Neuronal stem cell (in vitro differentiated cells): ENCODE measurements around the gene CETP.
"Not testable (repeated sequence)": the region's sequence is repeated elsewhere in the genome, so short reads cannot be mapped to it uniquely, and the experiment has no call there.

Experiments used
- DNase-seq: peaks from one replicate; pipeline ENCODE4 v3.0.0-alpha.2; 2013; ENCODE audit warnings: low spot score
- H2AFZ ChIP-seq: one replicate; pipeline ENCODE4 v1.6.1; 2013; ENCODE audit warnings: mild to moderate bottlenecking, low read length, inconsistent platforms
- H2AK5ac ChIP-seq: 2 replicates; pipeline ENCODE4 v1.6.1; 2013; ENCODE audit warnings: low read depth, mild to moderate bottlenecking, inconsistent platforms, low read length, moderate library complexity, mixed read lengths
- H2BK120ac ChIP-seq: 2 replicates; pipeline ENCODE4 v1.6.1; 2013; ENCODE audit warnings: low read depth, mild to moderate bottlenecking, inconsistent platforms, low read length, moderate library complexity, mixed read lengths
- H2BK12ac ChIP-seq: one replicate; pipeline ENCODE4 v1.6.1; 2013; ENCODE audit warnings: low read length, inconsistent platforms
- H2BK15ac ChIP-seq: 2 replicates; pipeline ENCODE4 v1.6.1; 2013; ENCODE audit warnings: mild to moderate bottlenecking, low read length, inconsistent platforms, mixed read lengths
- H2BK5ac ChIP-seq: one replicate; pipeline ENCODE4 v1.6.1; 2013; ENCODE audit warnings: inconsistent platforms, mild to moderate bottlenecking, low read length, moderate library complexity
- H3K14ac ChIP-seq: one replicate; pipeline ENCODE4 v1.6.1; 2013; ENCODE audit warnings: low read length, inconsistent platforms
- H3K18ac ChIP-seq: 2 replicates; pipeline ENCODE4 v1.6.1; 2013; ENCODE audit warnings: low read length, inconsistent platforms
- H3K23ac ChIP-seq: 2 replicates; pipeline ENCODE4 v1.6.1; 2013; ENCODE audit warnings: low read depth, mild to moderate bottlenecking, mixed read lengths, low read length, inconsistent platforms; ENCODE audit not compliant: poor library complexity
- H3K27ac ChIP-seq: replicated peaks from 3 replicates; pipeline ENCODE4 v1.5.1; 2013; ENCODE audit warnings: low read length, inconsistent platforms
- H3K27me3 ChIP-seq, 3 experiments: 2 replicates each; pipeline ENCODE4 v1.6.1; 2013; ENCODE audit warnings: low read length in 3 of 3, mild to moderate bottlenecking in 2 of 3, inconsistent platforms in 1 of 3, low read depth in 1 of 3, mixed read lengths in 1 of 3, moderate library complexity in 1 of 3; ENCODE audit not compliant: control insufficient read depth in 3 of 3, insufficient read depth in 3 of 3
- H3K36me3 ChIP-seq, 2 donors: replicated peaks in 1 of 2; 2 replicates each; pipeline ENCODE4 v1.6.1; 2013; ENCODE audit warnings: low read length in 2 of 2; ENCODE audit not compliant: control insufficient read depth in 2 of 2, insufficient read depth in 2 of 2
- H3K4ac ChIP-seq: 2 replicates; pipeline ENCODE4 v1.6.1; 2013; ENCODE audit warnings: inconsistent platforms, mild to moderate bottlenecking, low read length, moderate library complexity
- H3K4me1 ChIP-seq, 2 donors: 1 replicate in 1 of 2; 2 replicates in 1 of 2; pipeline ENCODE4 v1.6.1; 2013; ENCODE audit warnings: low read length in 2 of 2, low read depth in 1 of 2; ENCODE audit not compliant: control insufficient read depth in 2 of 2, insufficient read depth in 1 of 2
- H3K4me2 ChIP-seq: one replicate; pipeline ENCODE4 v1.6.1; 2013; ENCODE audit warnings: mild to moderate bottlenecking, low read length, inconsistent platforms; ENCODE audit not compliant: insufficient read depth, poor library complexity, severe bottlenecking
- H3K4me3 ChIP-seq, 2 donors: 2 replicates each; pipeline ENCODE4 v1.5.1; 2013; ENCODE audit warnings: low read length in 2 of 2, mild to moderate bottlenecking in 2 of 2, inconsistent platforms in 1 of 2, moderate library complexity in 1 of 2
- H3K79me1 ChIP-seq: one replicate; pipeline ENCODE4 v1.6.1; 2013; ENCODE audit warnings: low read depth, mild to moderate bottlenecking, inconsistent platforms, low read length, moderate library complexity
- H3K9ac ChIP-seq: one replicate; pipeline ENCODE4 v1.6.1; 2013; ENCODE audit warnings: mild to moderate bottlenecking, low read depth, low read length, inconsistent platforms; ENCODE audit not compliant: poor library complexity
- H3K9me3 ChIP-seq, 2 donors: replicated peaks in 1 of 2; 2 replicates each; pipeline versions ENCODE3 to v1.6.1; 2013; ENCODE audit warnings: low read length in 2 of 2, mild to moderate bottlenecking in 2 of 2, inconsistent platforms in 1 of 2, low read depth in 1 of 2, mixed read lengths in 1 of 2, moderate library complexity in 1 of 2; ENCODE audit not compliant: control insufficient read depth in 2 of 2, insufficient read depth in 1 of 2
- H4K8ac ChIP-seq: one replicate; pipeline ENCODE4 v1.6.1; 2013; ENCODE audit warnings: low read depth, mild to moderate bottlenecking, inconsistent platforms, low read length, moderate library complexity
- H4K91ac ChIP-seq: one replicate; pipeline ENCODE4 v1.6.1; 2013; ENCODE audit warnings: low read length, low read depth, mild to moderate bottlenecking, inconsistent platforms; ENCODE audit not compliant: poor library complexity
- WGBS, 2 donors: extraction: QIAGEN DNeasy Blood & Tissue Kit; methylation state at CpG; one replicate each; pipeline ENCODE4 v1.1.7; 2013; ENCODE audit warnings: missing lambda C conversion rate in 2 of 2, mixed read lengths in 1 of 2; ENCODE audit not compliant: insufficient read length in 2 of 2, insufficient replicate concordance in 1 of 2; ENCODE audit errors: extremely low coverage in 2 of 2; 5-methylcytosine and 5-hydroxymethylcytosine counted together

Gene CETP

GRCh38 chr16:56934599-56935145 is 27.1 kb upstream of the CETP start:
- DNase-seq, H3K4me2 ChIP-seq, H3K79me1 ChIP-seq, H2AK5ac ChIP-seq, H4K8ac ChIP-seq, H3K27me3 ChIP-seq, H3K9ac ChIP-seq, H2BK5ac ChIP-seq, H2BK15ac ChIP-seq, H3K27ac ChIP-seq, H3K18ac ChIP-seq, H3K4ac ChIP-seq, H2BK12ac ChIP-seq, H4K91ac ChIP-seq, H2AFZ ChIP-seq, H2BK120ac ChIP-seq, H3K9me3 ChIP-seq, H3K4me3 ChIP-seq, H3K14ac ChIP-seq, H3K23ac ChIP-seq: not testable (repeated sequence)
- Histone ChIP-seq H3K4me1 (peaks cover 15 to 16% of the 10 kb centered on the region in 2 donors), H3K36me3 (peaks cover 11 to 48% of the 10 kb centered on the region in 2 donors)
- WGBS, 2 donors = no CpG with 5 or more reads among the region's 8 CpGs

DNA sequence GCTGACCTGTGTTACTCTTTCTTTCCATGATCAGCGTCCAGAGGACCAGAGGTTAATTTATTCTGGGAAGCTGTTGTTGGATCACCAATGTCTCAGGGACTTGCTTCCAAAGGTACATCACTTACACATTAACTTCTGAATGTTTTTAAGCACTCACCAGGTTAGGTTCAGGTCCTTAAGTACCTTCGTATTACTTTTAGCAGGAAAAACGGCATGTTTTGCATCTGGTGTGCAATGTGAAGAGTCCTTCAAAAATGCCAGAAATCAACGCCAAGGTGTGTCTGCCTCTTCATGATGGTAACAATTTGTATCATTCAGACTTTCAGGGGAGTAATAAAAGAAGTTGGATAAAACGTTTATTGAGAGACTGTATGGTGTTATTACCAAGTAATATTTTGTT is 26.5 kb upstream of the CETP start:
- H3K27ac ChIP-seq = no peak overlapping the region
- H3K9me3 ChIP-seq = no peaks in the 10 kb centered on the region
- H4K91ac ChIP-seq = no peak overlapping the region
- H3K4me3 ChIP-seq = no peak overlapping the region
- H3K23ac ChIP-seq = no peak overlapping the region
- WGBS, 2 donors = no CpG with 5 or more reads among the region's 5 CpGs
- H3K79me1 ChIP-seq = peaks cover 8% of the 10 kb centered on the region
- peaks cover 15 to 16% of the 10 kb centered on the region in 2 donors for H3K4me1 ChIP-seq
- H2BK120ac ChIP-seq = no peak overlapping the region
- no peak overlapping the region for H3K14ac ChIP-seq
- no peak overlapping the region for H2BK5ac ChIP-seq
- H3K4me2 ChIP-seq = no peak overlapping the region
- no peak overlapping the region for H4K8ac ChIP-seq
- no peak overlapping the region for H2BK12ac ChIP-seq
- DNase-seq = no peak
- H2BK15ac ChIP-seq = no peak overlapping the region
- H3K9ac ChIP-seq = no peak overlapping the region
- no peak overlapping the region for H3K18ac ChIP-seq
- no peak overlapping the region for H3K4ac ChIP-seq
- peaks cover 15 to 53% of the 10 kb centered on the region in 2 donors for H3K36me3 ChIP-seq
- no peaks in the 10 kb centered on the region for H3K27me3 ChIP-seq
- no peak overlapping the region for H2AFZ ChIP-seq
- no peak overlapping the region for H2AK5ac ChIP-seq

- Histone ChIP-seq H3K9ac (no peak overlapping the region), H2AFZ (no peak overlapping the region), H3K4me3 (no peak overlapping the region), H3K4me2 (no peak overlapping the region), H3K27me3 (no peaks in the 10 kb centered on the region), H2BK12ac (no peak overlapping the region), H3K14ac (no peak overlapping the region), H3K9me3 (no peaks in the 10 kb centered on the region), H2BK120ac (no peak overlapping the region), H4K91ac (no peak overlapping the region), H3K4me1 (peaks cover 6 to 11% of the 10 kb centered on the region in 2 donors), H3K79me1 (peaks cover 8% of the 10 kb centered on the region), H2AK5ac (no peak overlapping the region), H3K18ac (no peak overlapping the region), H4K8ac (no peak overlapping the region), H3K36me3 (peaks cover 19 to 66% of the 10 kb centered on the region in 2 donors), H3K27ac (no peak overlapping the region), H3K23ac (no peak overlapping the region), H2BK15ac (no peak overlapping the region), H3K4ac (no peak overlapping the region), H2BK5ac (no peak overlapping the region)
- WGBS, 2 donors = no CpG with 5 or more reads among the region's 5 CpGs
- DNase-seq = no peak
Measured at GRCh38 chr16:56936491-56936890, 25.3 kb upstream of the CETP start.

DNA sequence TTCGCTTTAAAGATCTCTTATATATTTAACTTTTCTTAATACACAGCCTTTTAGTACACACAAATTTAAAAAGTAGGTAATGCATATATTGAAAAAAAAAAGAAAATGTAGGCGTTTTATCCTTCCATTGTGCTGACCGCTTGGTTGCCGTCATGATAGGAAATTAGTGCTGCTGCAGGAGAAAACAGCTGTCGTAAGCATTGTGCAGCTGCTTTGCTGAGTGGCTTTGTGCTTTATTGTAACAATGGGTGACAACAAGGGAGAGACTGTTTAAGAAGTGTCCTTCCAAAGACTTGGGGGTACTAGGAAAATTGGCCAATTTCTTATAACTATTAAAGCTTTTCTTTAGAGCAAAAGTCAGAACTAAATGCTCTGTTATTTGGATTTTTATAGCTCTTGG is 24.8 kb upstream of the CETP start:
- no peak overlapping the region for H3K4ac ChIP-seq
- H3K4me2 ChIP-seq = no peak overlapping the region
- no peak overlapping the region for H2AK5ac ChIP-seq
- H3K9me3 ChIP-seq = no peaks in the 10 kb centered on the region
- no peak overlapping the region for H4K8ac ChIP-seq
- H3K27ac ChIP-seq = no peak overlapping the region
- peaks cover 8% of the 10 kb centered on the region for H3K79me1 ChIP-seq
- peaks cover 5 to 10% of the 10 kb centered on the region in 2 donors for H3K4me1 ChIP-seq
- H3K4me3 ChIP-seq = no peak overlapping the region
- no peak overlapping the region for H3K18ac ChIP-seq
- H3K14ac ChIP-seq = no peak overlapping the region
- H2BK15ac ChIP-seq = no peak overlapping the region
- no CpG with 5 or more reads among the region's 5 CpGs for WGBS, 2 donors
- no peak overlapping the region for H3K23ac ChIP-seq
- H2BK12ac ChIP-seq = no peak overlapping the region
- H2AFZ ChIP-seq = no peak overlapping the region
- no peaks in the 10 kb centered on the region for H3K27me3 ChIP-seq
- H3K36me3 ChIP-seq = peaks cover 22 to 71% of the 10 kb centered on the region in 2 donors
- no peak overlapping the region for H3K9ac ChIP-seq
- no peak overlapping the region for H2BK120ac ChIP-seq
- H2BK5ac ChIP-seq = no peak overlapping the region
- H4K91ac ChIP-seq = no peak overlapping the region
- no peak for DNase-seq
